ENCODE measurements around the gene KCTD10. TPM values are rescaled to one million over a fixed set of nuclear protein-coding genes. Genes with fewer than 3 reads are reported as not detected.

KCTD10 gene
- total RNA-seq, 4 donors from 2014 or later: 31.5 to 62.8 (median 46.5) TPM

GRCh38 chr12:109523071-109523470 lies 46.0 kb upstream of the KCTD10 start:
- no peak for TF ChIP-seq CTCF (IDR thresholded peaks at IDR 0.05)
- no peak for TF ChIP-seq POLR2A (IDR thresholded peaks at IDR 0.05)
- peaks cover 6 to 100% (median 30%) of the 10 kb centered on the region in 3 donors for H3K36me3 ChIP-seq
- no peaks in the 10 kb centered on the region for H3K27me3 ChIP-seq
- H3K9me3 ChIP-seq: no peaks in the 10 kb centered on the region
- H3K4me1 ChIP-seq: peaks cover 0 to 18% (median 12%) of the 10 kb centered on the region in 3 donors
- intact Hi-C loops (cut with DNase I): loop anchor here (5.0 kb wide), 1 partner anchor 249 kb away; no protein-coding TSS in a partner anchor
- H3K27ac ChIP-seq: no peak overlapping the region
- WGBS, 2 donors: 75 to 81% methylated on average over 8 to 10 of the region's 10 CpGs
- H3K4me3 ChIP-seq: no peak overlapping the region
- no peak for DNase-seq

GRCh38 chr12:109521831-109522230 lies 44.7 kb upstream of the KCTD10 start:
- no peak for DNase-seq
- no peaks in the 10 kb centered on the region for H3K9me3 ChIP-seq
- H3K36me3 ChIP-seq: peaks cover 6 to 100% (median 40%) of the 10 kb centered on the region in 3 donors
- no peak for TF ChIP-seq CTCF (IDR thresholded peaks at IDR 0.05)
- TF ChIP-seq POLR2A (IDR thresholded peaks at IDR 0.05): no peak
- H3K4me1 ChIP-seq: peaks cover 0 to 20% (median 12%) of the 10 kb centered on the region in 3 donors
- no peak overlapping the region for H3K4me3 ChIP-seq
- intact Hi-C loops (cut with DNase I): loop anchor here (5.0 kb wide), 1 partner anchor 250 kb away; no protein-coding TSS in a partner anchor
- no peak overlapping the region for H3K27ac ChIP-seq
- no peaks in the 10 kb centered on the region for H3K27me3 ChIP-seq
- 80 to 93% methylated on average over 4 to 9 of the region's 10 CpGs for whole genome bisulfite sequencing, 2 donors

- no peaks in the 10 kb centered on the region for H3K27me3 ChIP-seq
- DNase-seq: no peak
- no peaks in the 10 kb centered on the region for H3K9me3 ChIP-seq
- TF ChIP-seq CTCF (IDR thresholded peaks at IDR 0.05) (no peak), POLR2A (IDR thresholded peaks at IDR 0.05) (no peak)
- H3K4me3 ChIP-seq: no peak overlapping the region
- peaks cover under 1 to 100% (median 45%) of the 10 kb centered on the region in 3 donors for H3K36me3 ChIP-seq
- peaks cover 0 to 20% (median 12%) of the 10 kb centered on the region in 3 donors for H3K4me1 ChIP-seq
- peak overlapping the region in 3 of 4 donors; percentile 35 to 73 (median 58) for H3K27ac ChIP-seq
- 86 to 92% methylated on average over 5 to 6 of the region's 6 CpGs for WGBS, 2 donors
- intact Hi-C loops (cut with DNase I): loop anchor here (5.0 kb wide), 1 partner anchor 253 kb away; no protein-coding TSS in a partner anchor
These were observed 42.7 kb upstream of the KCTD10 start for GRCh38 chr12:109519787-109520186.

GRCh38 chr12:109518820-109519665 lies 41.9 kb upstream of the KCTD10 start:
- Histone ChIP-seq H3K9me3 (no peaks in the 10 kb centered on the region), H3K27ac (peak overlapping the region in 3 of 4 donors; percentile 35 to 73 (median 58)), H3K36me3 (peaks cover 6 to 100% (median 39%) of the 10 kb centered on the region in 3 donors), H3K4me3 (no peak overlapping the region), H3K27me3 (no peaks in the 10 kb centered on the region), H3K4me1 (peaks cover 0 to 20% (median 12%) of the 10 kb centered on the region in 3 donors)
- intact Hi-C loops (cut with DNase I): no loop called here
- DNase-seq: no peak
- WGBS, 2 donors: 64% methylated on average over 8 to 10 of the region's 11 CpGs
- peak; percentile 30 to 80 (median 69) for TF ChIP-seq CTCF (IDR thresholded peaks at IDR 0.05)
- TF ChIP-seq POLR2A (IDR thresholded peaks at IDR 0.05): no peak

- H3K4me1 ChIP-seq: peaks cover 0 to 20% (median 12%) of the 10 kb centered on the region in 3 donors
- no peaks in the 10 kb centered on the region for H3K27me3 ChIP-seq
- H3K9me3 ChIP-seq: no peaks in the 10 kb centered on the region
- TF ChIP-seq CTCF (IDR thresholded peaks at IDR 0.05): no peak
- no peak for TF ChIP-seq POLR2A (IDR thresholded peaks at IDR 0.05)
- DNase-seq: no peak
- intact Hi-C loops (cut with DNase I): no loop called here
- H3K36me3 ChIP-seq: peaks cover 9 to 100% (median 29%) of the 10 kb centered on the region in 3 donors
- peak overlapping the region in 1 of 4 donors; percentile 73 for H3K27ac ChIP-seq
- H3K4me3 ChIP-seq: no peak overlapping the region
- WGBS, 2 donors: 87 to 88% methylated on average over 6 of the region's 6 CpGs
These were observed 40.5 kb upstream of the KCTD10 start for GRCh38 chr12:109517619-109518018.
